ENCODE measurements around the gene SECISBP2. TPM values are rescaled to one million over a fixed set of nuclear protein-coding genes. Genes with fewer than 3 reads are reported as not detected.

Gene SECISBP2
- total and polyA plus RNA-seq, 2 donors from 2014 or later, result 27.0 to 59.8 TPM

DNA sequence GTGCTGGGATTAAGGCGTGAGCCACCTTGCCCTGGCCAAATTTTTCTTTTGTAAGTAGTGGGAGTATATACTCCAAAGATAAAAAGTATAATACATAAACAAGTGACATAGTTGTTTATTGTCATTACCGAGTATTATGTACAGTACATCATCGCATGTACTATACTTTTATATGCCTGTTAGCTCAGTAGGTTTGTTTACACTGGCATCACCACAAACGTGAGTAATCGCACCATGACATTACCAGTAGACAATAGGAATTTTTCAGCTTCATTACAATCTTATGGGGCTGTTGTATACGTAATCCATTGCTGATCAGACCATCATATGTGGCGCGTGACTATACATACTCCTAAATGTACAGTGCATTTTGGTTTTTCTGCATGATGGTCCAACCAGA, 9.8 kb downstream of the SECISBP2 start:
- no peak overlapping the region for H3K4me3 ChIP-seq (ENCODE audit: low read length in 3 of 3)
- no peaks in the 10 kb centered on the region for H3K9me3 ChIP-seq (ENCODE audit: control insufficient read depth in 2 of 3, insufficient read depth in 1 of 3, low read length in 3 of 3)
- DNase-seq (no peak), FAIRE-seq (no peak)
- H3K27me3 ChIP-seq (ENCODE audit: control insufficient read depth, insufficient read depth, low read length), result no peaks in the 10 kb centered on the region
- H3K27ac ChIP-seq (ENCODE audit: low read depth in 2 of 2, low read length in 2 of 2), result no peak overlapping the region
- TF ChIP-seq, protein P1, sequence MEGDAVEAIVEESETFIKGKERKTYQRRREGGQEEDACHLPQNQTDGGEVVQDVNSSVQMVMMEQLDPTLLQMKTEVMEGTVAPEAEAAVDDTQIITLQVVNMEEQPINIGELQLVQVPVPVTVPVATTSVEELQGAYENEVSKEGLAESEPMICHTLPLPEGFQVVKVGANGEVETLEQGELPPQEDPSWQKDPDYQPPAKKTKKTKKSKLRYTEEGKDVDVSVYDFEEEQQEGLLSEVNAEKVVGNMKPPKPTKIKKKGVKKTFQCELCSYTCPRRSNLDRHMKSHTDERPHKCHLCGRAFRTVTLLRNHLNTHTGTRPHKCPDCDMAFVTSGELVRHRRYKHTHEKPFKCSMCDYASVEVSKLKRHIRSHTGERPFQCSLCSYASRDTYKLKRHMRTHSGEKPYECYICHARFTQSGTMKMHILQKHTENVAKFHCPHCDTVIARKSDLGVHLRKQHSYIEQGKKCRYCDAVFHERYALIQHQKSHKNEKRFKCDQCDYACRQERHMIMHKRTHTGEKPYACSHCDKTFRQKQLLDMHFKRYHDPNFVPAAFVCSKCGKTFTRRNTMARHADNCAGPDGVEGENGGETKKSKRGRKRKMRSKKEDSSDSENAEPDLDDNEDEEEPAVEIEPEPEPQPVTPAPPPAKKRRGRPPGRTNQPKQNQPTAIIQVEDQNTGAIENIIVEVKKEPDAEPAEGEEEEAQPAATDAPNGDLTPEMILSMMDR (IDR thresholded peaks at IDR 0.05; ENCODE audit: borderline replicate concordance, extremely low read depth, insufficient read depth), result no peak
- no peak overlapping the region for H3K9ac ChIP-seq (ENCODE audit: low read length in 3 of 3)
- intact Hi-C loops (cut with DNase I), result no loop called here
- peaks cover 0 to 6% (median 5%) of the 10 kb centered on the region in 3 donors for H3K4me1 ChIP-seq (ENCODE audit: control insufficient read depth in 2 of 3, insufficient read depth in 2 of 3, low read depth in 1 of 3, low read length in 3 of 3)
- peaks cover 20 to 43% (median 34%) of the 10 kb centered on the region in 3 donors for H3K36me3 ChIP-seq (ENCODE audit: control insufficient read depth in 2 of 3, insufficient read depth in 3 of 3, low read length in 3 of 3)

DNA sequence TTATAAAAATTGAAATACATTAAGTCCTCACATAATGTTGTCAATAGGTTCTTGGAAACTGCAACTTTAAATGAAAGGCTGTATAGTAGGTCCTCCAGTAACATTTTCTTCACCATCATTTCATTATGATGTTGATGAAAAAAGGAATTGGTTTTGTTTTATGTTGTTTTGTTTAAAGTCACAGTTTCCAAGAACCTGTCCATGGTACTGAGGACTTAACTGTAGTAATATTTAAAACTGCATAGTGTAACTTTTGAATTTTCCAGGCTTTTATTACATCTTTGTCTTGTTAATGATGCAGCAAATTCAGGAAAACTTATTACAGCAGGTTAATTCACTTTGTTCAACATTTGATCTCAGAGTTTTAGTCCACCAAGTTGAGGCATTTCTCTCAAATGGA, 11.6 kb downstream of the SECISBP2 start:
- Histone ChIP-seq H3K4me3 (ENCODE audit: low read length in 3 of 3) (no peak overlapping the region), H3K4me1 (ENCODE audit: control insufficient read depth in 2 of 3, insufficient read depth in 2 of 3, low read depth in 1 of 3, low read length in 3 of 3) (no peaks in the 10 kb centered on the region), H3K9me3 (ENCODE audit: control insufficient read depth in 2 of 3, insufficient read depth in 1 of 3, low read length in 3 of 3) (no peaks in the 10 kb centered on the region), H3K36me3 (ENCODE audit: control insufficient read depth in 2 of 3, insufficient read depth in 3 of 3, low read length in 3 of 3) (peaks cover 24 to 61% (median 41%) of the 10 kb centered on the region in 3 donors), H3K27me3 (ENCODE audit: control insufficient read depth, insufficient read depth, low read length) (no peaks in the 10 kb centered on the region), H3K27ac (ENCODE audit: low read depth in 2 of 2, low read length in 2 of 2) (no peak overlapping the region), H3K9ac (ENCODE audit: low read length in 3 of 3) (no peak overlapping the region)
- intact Hi-C loops (cut with DNase I), result no loop called here
- DNase-seq (no peak), FAIRE-seq (no peak)
- TF ChIP-seq, protein P1 (IDR thresholded peaks at IDR 0.05; ENCODE audit: borderline replicate concordance, extremely low read depth, insufficient read depth), result no peak

DNA sequence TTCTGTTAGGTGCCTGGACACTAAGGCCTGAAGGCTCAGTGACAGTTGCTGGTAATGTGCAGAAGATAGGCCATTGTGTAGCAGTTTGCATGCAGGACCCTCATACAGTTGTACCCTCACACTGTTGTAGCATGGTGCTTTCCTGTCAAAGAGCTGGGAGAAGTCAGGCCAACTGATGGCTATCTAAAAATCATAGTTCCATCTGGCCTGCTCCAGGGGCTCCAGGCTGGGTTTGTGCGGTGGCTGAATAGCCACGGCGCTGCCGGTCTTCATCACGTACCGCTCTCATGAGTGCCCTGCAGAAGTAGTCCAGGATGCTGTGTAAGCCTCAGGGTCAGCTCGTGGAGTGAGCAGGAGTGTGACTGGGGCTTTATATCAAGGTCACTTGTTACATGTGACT, 12.2 kb downstream of the SECISBP2 start:
- Histone ChIP-seq H3K9me3 (ENCODE audit: control insufficient read depth in 2 of 3, insufficient read depth in 1 of 3, low read length in 3 of 3) (no peaks in the 10 kb centered on the region), H3K36me3 (ENCODE audit: control insufficient read depth in 2 of 3, insufficient read depth in 3 of 3, low read length in 3 of 3) (peaks cover 24 to 61% (median 41%) of the 10 kb centered on the region in 3 donors), H3K4me3 (ENCODE audit: low read length in 3 of 3) (no peak overlapping the region), H3K27me3 (ENCODE audit: control insufficient read depth, insufficient read depth, low read length) (no peaks in the 10 kb centered on the region), H3K4me1 (ENCODE audit: control insufficient read depth in 2 of 3, insufficient read depth in 2 of 3, low read depth in 1 of 3, low read length in 3 of 3) (no peaks in the 10 kb centered on the region), H3K27ac (ENCODE audit: low read depth in 2 of 2, low read length in 2 of 2) (no peak overlapping the region), H3K9ac (ENCODE audit: low read length in 3 of 3) (no peak overlapping the region)
- intact Hi-C loops (cut with DNase I), result no loop called here
- no peak for FAIRE-seq
- TF ChIP-seq, protein P1 (IDR thresholded peaks at IDR 0.05; ENCODE audit: borderline replicate concordance, extremely low read depth, insufficient read depth), result no peak
- DNase-seq, result no peak

DNA sequence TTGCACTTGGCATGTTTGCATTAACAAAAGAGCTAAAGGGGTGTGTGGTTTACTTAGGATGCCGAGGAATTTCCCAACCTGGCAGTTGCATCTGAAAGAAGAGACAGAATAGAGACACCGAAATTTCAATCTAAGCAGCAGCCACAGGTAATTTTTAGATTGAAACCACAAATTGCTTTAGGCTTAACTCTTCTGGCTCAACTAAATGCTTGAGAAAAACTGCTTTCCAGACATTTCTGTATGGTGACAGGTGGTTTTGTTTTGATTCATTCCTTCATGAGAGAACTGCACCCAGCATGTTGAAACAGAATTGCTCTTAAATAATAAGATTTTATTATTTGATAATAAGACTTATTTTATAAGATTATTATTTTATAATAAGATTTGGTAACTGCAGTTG, 21.5 kb downstream of the SECISBP2 start:
- Histone ChIP-seq H3K27me3 (ENCODE audit: control insufficient read depth, insufficient read depth, low read length) (no peaks in the 10 kb centered on the region), H3K9me3 (ENCODE audit: control insufficient read depth in 2 of 3, insufficient read depth in 1 of 3, low read length in 3 of 3) (no peaks in the 10 kb centered on the region), H3K36me3 (ENCODE audit: control insufficient read depth in 2 of 3, insufficient read depth in 3 of 3, low read length in 3 of 3) (peaks cover 16 to 66% (median 26%) of the 10 kb centered on the region in 3 donors), H3K4me3 (ENCODE audit: low read length in 3 of 3) (no peak overlapping the region), H3K27ac (ENCODE audit: low read depth in 2 of 2, low read length in 2 of 2) (no peak overlapping the region), H3K9ac (ENCODE audit: low read length in 3 of 3) (no peak overlapping the region), H3K4me1 (ENCODE audit: control insufficient read depth in 2 of 3, insufficient read depth in 2 of 3, low read depth in 1 of 3, low read length in 3 of 3) (no peaks in the 10 kb centered on the region)
- TF ChIP-seq, protein P1 (IDR thresholded peaks at IDR 0.05; ENCODE audit: borderline replicate concordance, extremely low read depth, insufficient read depth), result no peak
- intact Hi-C loops (cut with DNase I), result no loop called here
- no peak for FAIRE-seq
- DNase-seq, result no peak
